HFFc6 (cell line): Measurements from ENCODE around the gene CCDC61. TPM values are rescaled to one million over a fixed set of nuclear protein-coding genes. Genes with fewer than 3 reads are reported as not detected.

Source experiments
- DNase-seq: peaks from one replicate; pipeline ENCODE4 v3.0.0-alpha.2; 2018
- H3K27ac Mint-ChIP-seq: 2 replicates; pipeline ENCODE4 v1.8.0; 2020; ENCODE audit warnings: mild to moderate bottlenecking, mixed read lengths
- H3K27me3 Mint-ChIP-seq: 2 replicates; pipeline ENCODE4 v1.8.0; 2021; ENCODE audit warnings: mild to moderate bottlenecking, moderate library complexity, mixed read lengths; ENCODE audit not compliant: insufficient read depth
- H3K36me3 Mint-ChIP-seq: 2 replicates; pipeline ENCODE4 v1.8.0; 2021; ENCODE audit warnings: low read depth, mixed read lengths
- H3K4me1 Mint-ChIP-seq: 2 replicates; pipeline ENCODE4 v1.8.0; 2020; ENCODE audit warnings: low read depth, mixed read lengths
- H3K4me3 Mint-ChIP-seq: 2 replicates; pipeline ENCODE4 v1.8.0; 2020; ENCODE audit warnings: mild to moderate bottlenecking, moderate library complexity, mixed read lengths
- H3K9me3 Mint-ChIP-seq: 2 replicates; pipeline ENCODE4 v1.8.0; 2020; ENCODE audit warnings: mild to moderate bottlenecking, mixed read lengths
- total RNA-seq, 6 experiments: library from RNA; stranded (reverse); fragmentation: NEBNext Ultra II Directional; extraction: Animal tissue kit (Norgen Biotek cat#: 25700); gene quantifications; 2 replicates in 1 of 6; 3 replicates in 5 of 6; pipeline ENCODE4 v1.2.3, GENCODE V29; 2021
- TF ChIP-seq, protein P1 (sequence below): fragments of 200-600 bp; sonication (generic); IDR thresholded peaks from 2 replicates; pipeline ENCODE4 v1.5.0; 2021; ENCODE audit warnings: antibody characterized with exemption, mild to moderate bottlenecking

Gene CCDC61
- total RNA-seq, 6 experiments from 2014 or later: 8.6 to 13.1 (median 11.0) TPM

DNA sequence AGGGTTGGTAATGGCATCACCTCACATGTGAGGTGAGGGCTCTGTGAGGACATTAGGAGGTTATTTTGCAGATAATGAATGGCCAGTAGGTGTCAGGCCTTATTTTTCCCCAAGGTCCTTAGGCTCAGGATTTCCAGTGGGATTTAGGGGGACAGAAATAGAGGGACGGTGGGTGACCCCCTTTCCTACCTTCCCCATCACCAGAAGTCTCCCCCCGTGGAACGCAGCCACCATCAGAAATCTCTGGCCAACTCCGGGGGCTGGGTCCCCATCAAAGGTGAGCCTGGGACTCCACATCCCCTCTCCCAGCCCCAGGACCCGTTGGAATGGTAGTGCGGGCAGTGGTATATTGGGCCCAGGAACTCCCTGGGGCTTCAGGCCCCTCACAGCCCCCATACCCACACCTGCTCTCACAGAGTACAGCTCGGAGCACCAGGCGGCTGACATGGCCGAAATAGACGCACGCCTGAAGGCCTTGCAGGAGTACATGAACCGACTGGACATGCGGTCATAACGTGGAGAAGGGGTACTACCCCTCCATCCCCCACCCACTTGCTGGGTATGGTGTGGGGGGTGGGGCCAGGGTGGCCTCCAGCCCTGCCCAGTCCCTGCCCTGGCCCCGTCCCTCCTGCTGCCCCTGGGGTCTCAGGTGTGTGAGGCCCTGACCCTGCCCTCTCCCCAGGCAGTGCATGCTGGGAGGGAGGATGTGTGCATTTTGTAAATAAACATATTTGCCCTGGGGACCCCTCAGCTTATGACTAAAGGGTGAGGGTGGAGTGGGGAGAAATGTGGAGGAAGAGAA, 22.8 kb downstream of the CCDC61 start:
- Mint-ChIP-seq H3K36me3 (peaks cover 4% of the 10 kb centered on the region; the same call in 1 of the 2 replicates), H3K4me3 (no peak overlapping the region), H3K4me1 (peaks cover 19% of the 10 kb centered on the region), H3K27me3 (peaks cover 10% of the 10 kb centered on the region; the same call in 1 of the 2 replicates), H3K27ac (no peak overlapping the region), H3K9me3 (no peaks in the 10 kb centered on the region)
- TF ChIP-seq, protein P1, sequence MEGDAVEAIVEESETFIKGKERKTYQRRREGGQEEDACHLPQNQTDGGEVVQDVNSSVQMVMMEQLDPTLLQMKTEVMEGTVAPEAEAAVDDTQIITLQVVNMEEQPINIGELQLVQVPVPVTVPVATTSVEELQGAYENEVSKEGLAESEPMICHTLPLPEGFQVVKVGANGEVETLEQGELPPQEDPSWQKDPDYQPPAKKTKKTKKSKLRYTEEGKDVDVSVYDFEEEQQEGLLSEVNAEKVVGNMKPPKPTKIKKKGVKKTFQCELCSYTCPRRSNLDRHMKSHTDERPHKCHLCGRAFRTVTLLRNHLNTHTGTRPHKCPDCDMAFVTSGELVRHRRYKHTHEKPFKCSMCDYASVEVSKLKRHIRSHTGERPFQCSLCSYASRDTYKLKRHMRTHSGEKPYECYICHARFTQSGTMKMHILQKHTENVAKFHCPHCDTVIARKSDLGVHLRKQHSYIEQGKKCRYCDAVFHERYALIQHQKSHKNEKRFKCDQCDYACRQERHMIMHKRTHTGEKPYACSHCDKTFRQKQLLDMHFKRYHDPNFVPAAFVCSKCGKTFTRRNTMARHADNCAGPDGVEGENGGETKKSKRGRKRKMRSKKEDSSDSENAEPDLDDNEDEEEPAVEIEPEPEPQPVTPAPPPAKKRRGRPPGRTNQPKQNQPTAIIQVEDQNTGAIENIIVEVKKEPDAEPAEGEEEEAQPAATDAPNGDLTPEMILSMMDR: no peak
- no peak for DNase-seq

DNA sequence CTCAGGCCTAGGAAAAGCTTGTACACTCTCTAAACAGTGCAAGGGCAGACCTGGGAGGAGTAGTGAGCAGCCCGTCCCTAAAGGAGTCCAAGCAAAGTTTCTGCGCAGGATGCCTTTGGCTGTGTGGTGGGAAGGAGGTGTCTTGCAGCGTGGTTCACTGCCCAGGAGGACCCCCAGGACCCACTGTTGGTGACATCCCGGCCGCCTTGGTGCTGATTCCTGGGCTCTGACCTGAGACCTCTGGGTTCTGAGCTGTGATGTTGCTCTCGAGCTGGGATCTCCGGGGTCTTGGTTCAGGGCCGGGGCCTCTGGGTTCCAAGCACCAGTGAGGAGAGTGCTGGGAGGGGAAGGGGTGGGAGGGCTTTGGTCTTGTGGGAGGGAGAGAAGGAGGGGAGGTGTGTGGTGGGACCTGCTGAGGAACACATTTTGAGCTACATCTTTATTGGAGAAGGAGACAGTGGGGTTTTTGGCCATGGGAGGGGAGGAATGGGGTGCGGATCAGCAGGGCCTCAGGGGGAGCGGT, 23.5 kb downstream of the CCDC61 start:
- no peak overlapping the region for H3K27ac Mint-ChIP-seq
- no peak for DNase-seq
- peaks cover 12% of the 10 kb centered on the region; the same call in 1 of the 2 replicates for H3K27me3 Mint-ChIP-seq
- peaks cover 4% of the 10 kb centered on the region; the same call in 1 of the 2 replicates for H3K36me3 Mint-ChIP-seq
- peaks cover 19% of the 10 kb centered on the region for H3K4me1 Mint-ChIP-seq
- H3K9me3 Mint-ChIP-seq: no peaks in the 10 kb centered on the region
- H3K4me3 Mint-ChIP-seq: no peak overlapping the region
- TF ChIP-seq, protein P1: no peak

DNA sequence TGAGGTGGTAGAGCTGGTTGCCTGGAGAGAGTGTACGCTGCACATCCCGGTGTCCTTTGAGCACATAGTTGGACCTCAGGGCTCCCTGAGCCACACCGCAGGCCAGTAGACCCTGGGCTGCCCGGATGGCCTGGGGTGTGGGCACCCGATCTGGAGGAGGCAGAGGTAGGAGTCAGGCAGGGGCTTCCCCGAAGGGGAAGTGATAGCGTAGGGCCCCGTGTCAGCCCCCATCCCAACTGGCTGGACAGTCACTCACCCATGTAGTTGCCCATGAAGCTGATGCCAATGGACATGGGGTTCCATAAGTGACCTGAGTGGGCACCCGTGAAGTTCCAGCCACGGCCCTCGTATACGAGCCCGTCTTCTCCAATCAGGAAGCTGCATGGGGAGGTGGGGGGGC, 24.0 kb downstream of the CCDC61 start:
- Mint-ChIP-seq H3K27me3 (peaks cover 15% of the 10 kb centered on the region; the same call in 1 of the 2 replicates), H3K27ac (no peak overlapping the region), H3K9me3 (no peaks in the 10 kb centered on the region), H3K36me3 (peaks cover 4% of the 10 kb centered on the region; the same call in 1 of the 2 replicates), H3K4me1 (peaks cover 19% of the 10 kb centered on the region), H3K4me3 (no peak overlapping the region)
- TF ChIP-seq, protein P1: no peak
- DNase-seq: no peak

DNA sequence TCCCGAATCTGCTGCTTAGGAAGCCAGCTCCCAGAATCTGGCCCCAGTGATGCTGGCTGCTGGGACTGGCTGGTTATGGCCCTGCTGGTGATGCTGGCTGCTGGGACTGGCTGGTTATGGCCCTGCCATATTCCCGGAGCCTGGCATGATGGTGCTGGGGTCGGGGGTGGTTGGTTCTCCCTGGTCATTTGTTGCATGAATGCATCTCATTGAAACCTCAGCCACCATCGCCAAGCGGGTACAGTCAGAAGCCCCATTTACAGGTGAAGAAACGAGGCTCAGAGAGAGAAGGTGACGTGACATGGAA, 25.5 kb downstream of the CCDC61 start:
- Mint-ChIP-seq H3K9me3 (no peaks in the 10 kb centered on the region), H3K4me3 (no peak overlapping the region), H3K4me1 (peaks cover 15% of the 10 kb centered on the region), H3K27ac (no peak overlapping the region), H3K27me3 (peaks cover 13% of the 10 kb centered on the region; the same call in 1 of the 2 replicates), H3K36me3 (no peaks in the 10 kb centered on the region)
- no peak for DNase-seq
- TF ChIP-seq, protein P1: no peak

DNA sequence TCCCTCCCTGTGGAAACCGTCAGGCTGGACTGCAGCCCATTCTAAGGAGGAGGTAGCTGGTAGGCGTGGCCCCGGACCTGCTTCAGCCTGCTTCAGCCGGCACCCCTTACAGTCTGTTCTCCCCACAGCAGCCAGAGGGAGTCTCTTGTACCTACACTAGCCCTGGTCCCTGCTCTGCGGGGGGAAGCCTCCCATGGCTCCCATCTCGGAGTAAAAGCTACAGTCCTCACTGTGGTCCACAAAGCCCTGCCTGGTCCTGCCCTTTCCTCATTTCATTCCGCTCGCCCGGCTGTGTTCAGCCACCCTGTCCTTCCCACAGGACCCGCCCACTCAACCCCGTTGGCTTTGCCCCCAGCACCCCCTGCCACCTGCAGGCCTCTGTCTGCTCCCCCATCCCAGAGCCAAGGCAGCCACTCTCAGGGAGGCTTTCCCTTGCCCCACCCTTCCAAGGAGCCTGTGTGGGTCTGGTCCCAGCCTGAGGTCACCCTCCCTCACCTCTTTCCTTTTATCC, 26.3 kb downstream of the CCDC61 start:
- peaks cover 15% of the 10 kb centered on the region; the same call in 1 of the 2 replicates for H3K27me3 Mint-ChIP-seq
- TF ChIP-seq, protein P1: no peak
- no peaks in the 10 kb centered on the region for H3K36me3 Mint-ChIP-seq
- H3K27ac Mint-ChIP-seq: no peak overlapping the region
- no peak for DNase-seq
- H3K4me3 Mint-ChIP-seq: no peak overlapping the region
- peaks cover 9% of the 10 kb centered on the region for H3K4me1 Mint-ChIP-seq
- no peaks in the 10 kb centered on the region for H3K9me3 Mint-ChIP-seq
